Sigmoid colon (tissue), 4 donors: ENCODE results near the gene SCAMP3.
"Not testable (repeated sequence)": the region's sequence is repeated elsewhere in the genome, so short reads cannot be mapped to it uniquely, and the experiment has no call there.

Experiments
- CTCF ChIP-seq, 4 experiments: fragments of 450-650 bp in 3 of 4; fragments of 200-600 bp in 1 of 4; IDR thresholded peaks; one replicate each; pipeline ENCODE4 v1.5.1; 2016 to 2019; ENCODE audit warnings: antibody characterized with exemption in 4 of 4, mild to moderate bottlenecking in 3 of 4, moderate library complexity in 2 of 4
- EP300 ChIP-seq, 4 donors: sonication (generic); formaldehyde crosslinking; IDR thresholded peaks; one replicate each; pipeline ENCODE4 v1.6.1; 2017; ENCODE audit warnings: antibody characterized with exemption in 4 of 4

- not testable (repeated sequence) for TF ChIP-seq CTCF, EP300 (IDR thresholded peaks at IDR 0.05)
These were observed 29.9 kb downstream of the SCAMP3 start for GRCh38 chr1:155232001-155232978.
